K562 (cell line): ENCODE results near the gene DDX54. TPM values are rescaled to one million over a fixed set of nuclear protein-coding genes. Genes with fewer than 3 reads are reported as not detected.

Source experiments
- ATAC-seq: fragments of 200-7000 bp; cut with Tn5 transposase; 3 replicates; pipeline ENCODE4 v1.9.1; 2020; ENCODE audit warnings: moderate library complexity
- BruUV-seq: library from RNA; stranded (reverse); fragments of 400-500 nt; replicated peaks from 2 replicates; lab custom pipeline; 2021; lab: Mats Ljungman, UMichigan
- CTCF ChIA-PET: fragments of 300-600 bp; formaldehyde crosslinking; extraction: SDS; loops from one replicate; lab custom pipeline; 2021; ENCODE audit warnings: low intra/inter-chr PET ratio; lab: Yijun Ruan, JAX
- POLR2A ChIA-PET: fragments of 300-600, 350-650 bp; sonication (Branson Sonifier 250); formaldehyde crosslinking; extraction: SDS; loops from one replicate; lab custom pipeline; 2021; ENCODE audit warnings: antibody characterized with exemption, inconsistent platforms; lab: Yijun Ruan, JAX
- DNase-seq, 4 experiments: peaks; one replicate each; pipeline versions ENCODE4 v3.0.0 to v3.0.0-alpha.2; 2011 to 2018; ENCODE audit warnings: low spot score in 3 of 4, mixed read lengths in 3 of 4; ENCODE audit errors: extremely low read depth in 1 of 4
- FAIRE-seq: peaks from 2 replicates; lab custom pipeline; 2011; peaks lifted over from hg19 to GRCh38; lab: Jason Lieb, UNC
- H2AFZ ChIP-seq: 2 replicates; pipeline ENCODE4 v1.6.0; 2011; ENCODE audit warnings: low read depth, low read length, control low read depth, inconsistent platforms
- H3K27ac ChIP-seq: fragments of 200-600 bp; 3 replicates; pipeline ENCODE4 v1.8.0; 2011; ENCODE audit warnings: low read depth, mild to moderate bottlenecking, control low read depth, inconsistent platforms, low read length, moderate library complexity, mixed read lengths; ENCODE audit errors: extremely low read depth
- H3K27me3 ChIP-seq, 2 experiments: fragments of 300-600 bp in 1 of 2; 2 replicates in 1 of 2; 3 replicates in 1 of 2; pipeline versions ENCODE4 v1.6.0 to v1.8.0; 2011; ENCODE audit warnings: inconsistent platforms in 2 of 2, low read length in 2 of 2, mild to moderate bottlenecking in 1 of 2, mixed read lengths in 1 of 2, moderate library complexity in 1 of 2; ENCODE audit not compliant: control insufficient read depth in 2 of 2, insufficient read depth in 2 of 2
- H3K36me3 ChIP-seq: fragments of 300-600 bp; 3 replicates; pipeline ENCODE4 v1.8.0; 2011; ENCODE audit warnings: mild to moderate bottlenecking, low read length, inconsistent platforms; ENCODE audit not compliant: control insufficient read depth, insufficient read depth
- H3K4me1 ChIP-seq, 2 experiments: fragments of 200-600 bp in 1 of 2; replicated peaks in 1 of 2; 2 replicates in 1 of 2; 3 replicates in 1 of 2; pipeline versions ENCODE4 v1.5.1 to v1.8.0; 2011; ENCODE audit warnings: inconsistent platforms in 2 of 2, low read length in 2 of 2, mild to moderate bottlenecking in 1 of 2, mixed read lengths in 1 of 2, moderate library complexity in 1 of 2; ENCODE audit not compliant: control insufficient read depth in 2 of 2, insufficient read depth in 2 of 2
- H3K4me2 ChIP-seq: 2 replicates; pipeline ENCODE4 v1.6.1; 2011; ENCODE audit warnings: low read length, control low read depth, inconsistent platforms, mixed read lengths; ENCODE audit not compliant: insufficient read depth
- H3K4me3 ChIP-seq: fragments of 200-600 bp; sonication (generic), shearing (Covaris generic); 2 replicates; pipeline ENCODE4 v1.5.1; 2016; ENCODE audit warnings: control low read depth, inconsistent platforms
- H3K79me2 ChIP-seq: fragments of 200-600 bp; 3 replicates; pipeline ENCODE4 v1.8.0; 2011; ENCODE audit warnings: low read length, inconsistent platforms; ENCODE audit not compliant: control insufficient read depth, insufficient read depth
- H3K9ac ChIP-seq, 2 experiments: 2 replicates each; pipeline versions ENCODE4 v1.6.0 to v1.6.1; 2011; ENCODE audit warnings: low read depth in 2 of 2, low read length in 2 of 2, control low read depth in 1 of 2, inconsistent platforms in 1 of 2, mild to moderate bottlenecking in 1 of 2, mixed read lengths in 1 of 2; ENCODE audit not compliant: insufficient read depth in 1 of 2
- H3K9me1 ChIP-seq: one replicate; pipeline ENCODE4 v1.6.0; 2011; ENCODE audit warnings: inconsistent platforms, mild to moderate bottlenecking, low read length, moderate library complexity; ENCODE audit not compliant: control insufficient read depth, insufficient read depth
- H3K9me3 ChIP-seq: replicated peaks from 2 replicates; pipeline ENCODE4 v1.5.1; 2011; ENCODE audit warnings: low read depth, low read length, inconsistent platforms; ENCODE audit not compliant: control insufficient read depth, insufficient read depth
- H4K20me1 ChIP-seq: replicated peaks from 2 replicates; pipeline ENCODE4 v1.6.1; 2011; ENCODE audit warnings: low read length, inconsistent platforms, mixed read lengths; ENCODE audit not compliant: control insufficient read depth, insufficient read depth
- CBFB ChIP-seq: sonication (generic); formaldehyde crosslinking; IDR thresholded peaks from 2 replicates; pipeline ENCODE4 v1.4.0; 2020; ENCODE audit warnings: mild to moderate bottlenecking, missing genetic modification reagents
- CREM ChIP-seq: IDR thresholded peaks from 2 replicates; pipeline ENCODE4 v1.6.1; 2014; ENCODE audit warnings: antibody characterized with exemption, low read depth
- E2F3 ChIP-seq: fragments of 250-450 bp; sonication (Bioruptor Pico); IDR thresholded peaks from 2 replicates; pipeline ENCODE4 v1.4.0; 2020; ENCODE audit warnings: mild to moderate bottlenecking
- NFXL1 ChIP-seq: fragments of 450-650 bp; formaldehyde crosslinking; IDR thresholded peaks from 2 replicates; pipeline ENCODE4 v1.4.0; 2021; ENCODE audit warnings: mild to moderate bottlenecking
- PYGO2 ChIP-seq: fragments of 450-650 bp; IDR thresholded peaks from 2 replicates; pipeline ENCODE4 v1.6.1; 2016; ENCODE audit warnings: mild to moderate bottlenecking, missing genetic modification characterization, moderate library complexity, missing compliant biosample characterization
- RBM25 ChIP-seq: fragments of 200-400 bp; formaldehyde crosslinking; IDR thresholded peaks from 2 replicates; pipeline ENCODE4 v1.6.1; 2018; ENCODE audit warnings: low read length, low read depth, moderate library complexity; ENCODE audit not compliant: severe bottlenecking
- ZC3H4 ChIP-seq: sonication (generic); formaldehyde crosslinking; IDR thresholded peaks from 2 replicates; pipeline ENCODE4 v1.9.0; 2021; ENCODE audit warnings: missing genetic modification reagents, borderline replicate concordance
- WGBS: fragments of 100-300 bp; shearing (Covaris generic); methylation state at CpG from one replicate; pipeline ENCODE4 v1.1.6; 2016; ENCODE audit warnings: low coverage, mixed read lengths; ENCODE audit not compliant: insufficient coverage; ENCODE audit errors: missing lambda C conversion rate; 5-methylcytosine and 5-hydroxymethylcytosine counted together
- in situ Hi-C: fragments of 300-500 bp; cut with MboI; formaldehyde crosslinking; loops from 4 replicates; pipeline ENCODE4 v1.15.0; 2018; ENCODE audit warnings: inconsistent platforms, mixed read lengths
- intact Hi-C: fragments of 100-400 bp; cut with micrococcal nuclease; formaldehyde crosslinking; loops from 2 replicates; pipeline ENCODE4 v1.14.2; 2022
- polyA plus RNA-seq, 8 experiments: library from polyadenylated mRNA; depleted of rRNA in 4 of 8; stranded (reverse) in 5 of 8; unstranded in 3 of 8; fragments of >200 nt; fragmentation: Nextera tagmentation in 2 of 8; fragmentation: Illumina TruSeq in 1 of 8; extraction: Ambion mirVana in 2 of 8; extraction: Trizol in 1 of 8; gene quantifications; 2 replicates each; pipeline versions ENCODE4 v1.2.1 to v1.2.3, GENCODE V29; 2011 to 2014; ENCODE audit warnings: inconsistent platforms in 1 of 8, missing spikeins in 1 of 8
- total RNA-seq, 7 experiments: library from RNA; depleted of rRNA in 6 of 7; stranded (reverse); fragments of >200 nt in 6 of 7; fragmentation: Illumina TruSeq in 2 of 7; extraction: Trizol in 2 of 7; gene quantifications; 2 replicates each; pipeline versions ENCODE4 v1.2.1 to v1.2.3, GENCODE V29; 2011 to 2021; ENCODE audit warnings: low replicate concordance in 1 of 7

DDX54 gene
- total and polyA plus RNA-seq, 9 of the 15 experiments (the other 6 are each of a cell fraction or from before 2014, with no cell fraction given), result 1.4 to 135 (median 51.4) TPM

DNA sequence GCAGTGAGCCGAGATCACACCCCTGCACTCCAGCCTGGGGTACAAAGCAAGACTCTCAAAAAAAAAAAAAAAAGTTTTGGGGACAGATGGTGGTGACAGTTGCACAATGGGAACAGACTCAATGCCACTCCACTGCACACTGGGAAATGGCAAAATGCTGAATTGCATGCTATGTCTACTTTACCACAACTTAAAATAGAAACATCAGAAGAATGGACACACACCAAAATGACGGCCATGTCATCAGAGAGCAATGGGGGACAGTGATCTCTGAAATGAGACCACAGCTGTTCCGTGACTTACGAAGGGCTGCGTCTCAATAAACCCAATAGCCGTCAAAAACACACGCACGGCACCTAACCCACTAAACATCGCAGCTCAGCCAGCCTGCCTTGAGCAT is 13.7 kb downstream of the DDX54 start:
- Histone ChIP-seq H3K4me1 (peaks cover 0 to 12% of the 10 kb centered on the region in 2 experiments; a peak in 2 of 5 replicates), H3K27ac (no peak overlapping the region), H3K79me2 (no peaks in the 10 kb centered on the region; the same call in 2 of the 3 replicates), H3K9ac (no peak overlapping the region), H2AFZ (no peak overlapping the region), H3K36me3 (peaks cover 89% of the 10 kb centered on the region), H3K9me3 (no peaks in the 10 kb centered on the region), H3K4me3 (no peak overlapping the region), H3K4me2 (no peak overlapping the region), H4K20me1 (no peaks in the 10 kb centered on the region; the same call in 1 of the 2 replicates), H3K9me1 (peaks cover 2% of the 10 kb centered on the region), H3K27me3 (no peaks in the 10 kb centered on the region)
- ATAC-seq (no peak), FAIRE-seq (no peak), DNase-seq (no peak)
- TF ChIP-seq E2F3 (CRISPR knock-in tag) (no peak), CBFB (no peak), ZC3H4 (CRISPR knock-in tag) (no peak), RBM25 (no peak), PYGO2 (tag) (no peak), NFXL1 (CRISPR knock-in tag) (no peak), CREM (no peak)
- intact Hi-C loops (no loop called here), in situ Hi-C loops (loop anchor here (5.0 kb wide), 1 partner anchor 124 kb away; no protein-coding TSS in a partner anchor)
- ChIA-PET CTCF (interaction anchor here (0.7 kb wide), 1 partner anchor 677 kb away, joined by 5 read pairs; no protein-coding TSS in a partner anchor), POLR2A (interaction anchor here (0.5 kb wide), 1 partner anchor 233 kb away, joined by 3 read pairs; no protein-coding TSS in a partner anchor)
- no TSS peak for BruUV-seq
- WGBS, result 96% methylated on average over 9 of the region's 9 CpGs
